Measurements from ENCODE around the gene MRPL46. TPM values are rescaled to one million over a fixed set of nuclear protein-coding genes. Genes with fewer than 3 reads are reported as not detected.

The MRPL46 gene
- total and polyA plus RNA-seq, 9 donors = 12.1 to 33.7 (median 21.3) TPM

DNA sequence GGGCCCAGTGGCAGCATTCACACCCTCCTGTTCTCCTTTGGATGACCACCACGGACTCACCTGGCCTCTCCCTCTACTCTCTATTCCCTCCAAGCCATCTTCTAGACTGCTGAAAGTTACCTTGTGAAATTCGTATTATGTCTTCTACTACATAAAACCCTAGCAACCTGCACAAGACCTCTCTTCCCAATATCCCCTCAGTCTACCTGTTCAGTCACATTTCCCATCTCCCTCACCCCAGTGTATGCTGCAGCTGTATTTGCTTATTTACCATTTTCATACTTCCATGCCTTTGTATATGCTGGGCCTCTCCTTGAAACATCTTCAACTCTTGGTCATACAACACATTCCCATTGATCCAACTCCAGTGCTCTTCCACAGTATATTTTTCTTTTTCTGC is 44.0 kb upstream of the MRPL46 start:
- Histone ChIP-seq H3K27me3 (no peaks in the 10 kb centered on the region), H3K36me3 (no peaks in the 10 kb centered on the region), H3K27ac (no peak overlapping the region), H3K9me3 (no peaks in the 10 kb centered on the region), H3K4me3 (no peak overlapping the region), H3K4me1 (ENCODE audit: insufficient read depth) (no peaks in the 10 kb centered on the region)
- intact Hi-C loops (cut with DNase I) = no loop called here
- DNase-seq = no peak
- WGBS, 3 donors = 95 to 99% (median 96%) methylated on average over 2 of the region's 2 CpGs
- TF ChIP-seq EP300 (IDR thresholded peaks at IDR 0.05) = no peak
- TF ChIP-seq POLR2A (IDR thresholded peaks at IDR 0.05) = no peak
- TF ChIP-seq, protein P1, sequence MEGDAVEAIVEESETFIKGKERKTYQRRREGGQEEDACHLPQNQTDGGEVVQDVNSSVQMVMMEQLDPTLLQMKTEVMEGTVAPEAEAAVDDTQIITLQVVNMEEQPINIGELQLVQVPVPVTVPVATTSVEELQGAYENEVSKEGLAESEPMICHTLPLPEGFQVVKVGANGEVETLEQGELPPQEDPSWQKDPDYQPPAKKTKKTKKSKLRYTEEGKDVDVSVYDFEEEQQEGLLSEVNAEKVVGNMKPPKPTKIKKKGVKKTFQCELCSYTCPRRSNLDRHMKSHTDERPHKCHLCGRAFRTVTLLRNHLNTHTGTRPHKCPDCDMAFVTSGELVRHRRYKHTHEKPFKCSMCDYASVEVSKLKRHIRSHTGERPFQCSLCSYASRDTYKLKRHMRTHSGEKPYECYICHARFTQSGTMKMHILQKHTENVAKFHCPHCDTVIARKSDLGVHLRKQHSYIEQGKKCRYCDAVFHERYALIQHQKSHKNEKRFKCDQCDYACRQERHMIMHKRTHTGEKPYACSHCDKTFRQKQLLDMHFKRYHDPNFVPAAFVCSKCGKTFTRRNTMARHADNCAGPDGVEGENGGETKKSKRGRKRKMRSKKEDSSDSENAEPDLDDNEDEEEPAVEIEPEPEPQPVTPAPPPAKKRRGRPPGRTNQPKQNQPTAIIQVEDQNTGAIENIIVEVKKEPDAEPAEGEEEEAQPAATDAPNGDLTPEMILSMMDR (IDR thresholded peaks at IDR 0.05) = no peak

DNA sequence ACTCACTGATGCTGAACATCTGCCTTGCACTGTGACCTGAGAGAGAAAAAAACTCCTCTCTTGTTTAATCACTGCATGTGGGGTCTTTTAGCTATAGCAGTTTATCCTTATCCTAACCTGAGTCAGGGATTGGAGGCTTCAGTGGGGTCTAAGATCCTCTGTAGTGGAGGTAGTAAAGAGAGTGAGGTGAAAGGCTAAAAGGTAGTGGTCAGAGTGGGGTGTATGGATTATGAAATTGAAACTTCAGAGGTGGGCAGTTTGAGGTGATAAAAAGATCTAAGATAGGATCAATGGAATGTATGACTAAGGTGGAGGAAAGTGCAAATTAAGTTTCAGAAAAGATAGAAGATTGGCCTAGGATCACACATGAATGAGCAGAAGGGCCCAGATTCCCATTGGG is 42.8 kb upstream of the MRPL46 start:
- H3K36me3 ChIP-seq = no peaks in the 10 kb centered on the region
- intact Hi-C loops (cut with DNase I) = no loop called here

DNA sequence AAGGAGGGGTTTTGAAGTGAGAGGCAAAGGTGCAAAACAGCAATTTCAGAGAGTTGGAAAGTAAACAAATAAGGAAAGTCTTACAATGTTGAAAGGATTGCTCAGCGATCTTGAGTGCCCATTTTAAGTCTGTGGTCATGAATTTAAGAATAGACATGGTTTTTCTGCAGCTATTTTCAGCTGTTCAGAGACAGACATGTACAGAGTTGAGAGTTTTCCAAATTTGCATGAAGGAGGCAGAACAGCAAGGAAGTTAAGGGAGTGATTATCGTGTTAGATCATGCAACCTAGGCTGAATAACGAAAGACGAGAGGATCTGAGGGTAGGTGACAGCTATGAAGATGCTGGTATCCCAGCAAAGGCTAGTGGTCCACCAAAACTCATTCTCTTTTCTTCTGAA is 42.1 kb upstream of the MRPL46 start:
- DNase-seq = no peak
- H3K9me3 ChIP-seq = no peaks in the 10 kb centered on the region
- TF ChIP-seq POLR2A (IDR thresholded peaks at IDR 0.05) (no peak), EP300 (IDR thresholded peaks at IDR 0.05) (no peak)
- TF ChIP-seq, protein P1 (IDR thresholded peaks at IDR 0.05) = no peak
- H3K4me3 ChIP-seq = no peak overlapping the region
- H3K27me3 ChIP-seq = no peaks in the 10 kb centered on the region
- H3K36me3 ChIP-seq = no peaks in the 10 kb centered on the region
- H3K4me1 ChIP-seq (ENCODE audit: insufficient read depth) = no peaks in the 10 kb centered on the region
- intact Hi-C loops (cut with DNase I) = no loop called here
- 91 to 97% (median 92%) methylated on average over 4 of the region's 4 CpGs for WGBS, 3 donors
- no peak overlapping the region for H3K27ac ChIP-seq

More for the DNA sequence above, 42.8 kb upstream of the MRPL46 start:
- no peak for TF ChIP-seq EP300 (IDR thresholded peaks at IDR 0.05)
- TF ChIP-seq POLR2A (IDR thresholded peaks at IDR 0.05) = no peak
- TF ChIP-seq, protein P1 (IDR thresholded peaks at IDR 0.05) = no peak
- Histone ChIP-seq H3K27ac (no peak overlapping the region), H3K27me3 (no peaks in the 10 kb centered on the region), H3K4me3 (no peak overlapping the region), H3K9me3 (no peaks in the 10 kb centered on the region), H3K4me1 (ENCODE audit: insufficient read depth) (no peaks in the 10 kb centered on the region)
- no peak for DNase-seq

GRCh38 chr15:88506628-88507027 is 39.4 kb upstream of the MRPL46 start:
- no peaks in the 10 kb centered on the region for H3K36me3 ChIP-seq

More at GRCh38 chr15:88506628-88507027, 39.4 kb upstream of the MRPL46 start:
- TF ChIP-seq, protein P1 (IDR thresholded peaks at IDR 0.05) = no peak
- TF ChIP-seq EP300 (IDR thresholded peaks at IDR 0.05) (no peak), POLR2A (IDR thresholded peaks at IDR 0.05) (no peak)
- Histone ChIP-seq H3K9me3 (no peaks in the 10 kb centered on the region), H3K4me3 (no peak overlapping the region), H3K4me1 (ENCODE audit: insufficient read depth) (no peaks in the 10 kb centered on the region), H3K27ac (no peak overlapping the region), H3K27me3 (no peaks in the 10 kb centered on the region)
- DNase-seq = no peak
- intact Hi-C loops (cut with DNase I) = no loop called here
